Measurements from ENCODE around the gene CLMN. TPM values are rescaled to one million over a fixed set of nuclear protein-coding genes. Genes with fewer than 3 reads are reported as not detected.

CLMN gene
- total RNA-seq, 1 donor = 0.36 TPM

- no peak for TF ChIP-seq CTCF (IDR thresholded peaks at IDR 0.05; ENCODE audit: insufficient read depth, low read length)
- H3K4me3 ChIP-seq (ENCODE audit: low read depth, low read length) = no peak overlapping the region
- DNase-seq (ENCODE audit: low read depth) = no peak
Observed at GRCh38 chr14:95345032-95345431, 25.3 kb upstream of the CLMN start.

- TF ChIP-seq CTCF (IDR thresholded peaks at IDR 0.05; ENCODE audit: insufficient read depth, low read length) = no peak
- no peak for DNase-seq (ENCODE audit: low read depth)
- no peak overlapping the region for H3K4me3 ChIP-seq (ENCODE audit: low read depth, low read length)
Observed at GRCh38 chr14:95344536-95344935, 24.8 kb upstream of the CLMN start.

GRCh38 chr14:95341564-95341963 is 21.9 kb upstream of the CLMN start:
- no peak overlapping the region for H3K4me3 ChIP-seq (ENCODE audit: low read depth, low read length)
- no peak for TF ChIP-seq CTCF (IDR thresholded peaks at IDR 0.05; ENCODE audit: insufficient read depth, low read length)
- no peak for DNase-seq (ENCODE audit: low read depth)

- DNase-seq (ENCODE audit: low read depth) = no peak
- H3K4me3 ChIP-seq (ENCODE audit: low read depth, low read length) = no peak overlapping the region
- no peak for TF ChIP-seq CTCF (IDR thresholded peaks at IDR 0.05; ENCODE audit: insufficient read depth, low read length)
Observed at GRCh38 chr14:95341115-95341514, 21.4 kb upstream of the CLMN start.

GRCh38 chr14:95340201-95340697 is 20.5 kb upstream of the CLMN start:
- no peak for TF ChIP-seq CTCF (IDR thresholded peaks at IDR 0.05; ENCODE audit: insufficient read depth, low read length)
- no peak for DNase-seq (ENCODE audit: low read depth)
- H3K4me3 ChIP-seq (ENCODE audit: low read depth, low read length) = no peak overlapping the region

- H3K4me3 ChIP-seq (ENCODE audit: low read depth, low read length) = no peak overlapping the region
- TF ChIP-seq CTCF (IDR thresholded peaks at IDR 0.05; ENCODE audit: insufficient read depth, low read length) = no peak
- no peak for DNase-seq (ENCODE audit: low read depth)
Observed at GRCh38 chr14:95339301-95339865, 19.7 kb upstream of the CLMN start.

- TF ChIP-seq CTCF (IDR thresholded peaks at IDR 0.05; ENCODE audit: insufficient read depth, low read length) = no peak
- no peak overlapping the region for H3K4me3 ChIP-seq (ENCODE audit: low read depth, low read length)
- DNase-seq (ENCODE audit: low read depth) = no peak
Observed at GRCh38 chr14:95338436-95338835, 18.7 kb upstream of the CLMN start.

Measured in fibroblast of the aortic adventitia (primary cell).